Measurements from ENCODE around the gene TYK2.

DNA sequence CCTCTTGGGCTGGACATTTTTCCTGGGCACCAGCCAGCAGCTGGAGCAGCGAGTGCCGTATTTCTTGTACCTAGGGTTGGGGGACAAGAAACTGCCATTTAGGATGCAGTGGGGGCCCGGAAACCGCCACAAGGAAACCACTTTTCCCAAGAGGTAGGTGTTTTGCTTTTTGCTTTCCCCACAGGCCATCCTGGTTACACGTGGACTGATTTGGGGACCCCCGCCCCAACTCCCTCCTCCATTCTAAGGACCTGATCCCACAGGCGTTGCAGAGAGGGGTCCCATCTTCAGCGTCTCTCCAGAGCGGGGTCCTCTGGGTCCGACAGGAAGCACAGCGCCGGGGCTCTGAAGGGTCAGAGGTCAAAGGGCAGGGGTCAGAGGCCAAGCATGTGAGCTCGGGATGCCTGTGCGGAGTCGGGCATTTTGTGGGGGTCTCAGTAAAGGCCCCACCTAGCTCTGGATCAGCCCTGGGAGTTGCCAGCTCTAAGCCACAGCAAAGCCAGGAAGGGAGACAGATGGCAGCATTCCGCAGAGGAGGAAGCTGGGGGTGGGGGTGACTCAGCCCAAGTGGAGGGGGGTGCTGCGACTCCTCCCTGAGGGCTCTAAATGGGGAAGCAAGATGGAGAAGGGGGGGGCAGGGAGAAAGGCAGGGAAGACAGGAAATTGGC lies 75.1 kb downstream of the TYK2 start:
- TF ChIP-seq, protein P1, sequence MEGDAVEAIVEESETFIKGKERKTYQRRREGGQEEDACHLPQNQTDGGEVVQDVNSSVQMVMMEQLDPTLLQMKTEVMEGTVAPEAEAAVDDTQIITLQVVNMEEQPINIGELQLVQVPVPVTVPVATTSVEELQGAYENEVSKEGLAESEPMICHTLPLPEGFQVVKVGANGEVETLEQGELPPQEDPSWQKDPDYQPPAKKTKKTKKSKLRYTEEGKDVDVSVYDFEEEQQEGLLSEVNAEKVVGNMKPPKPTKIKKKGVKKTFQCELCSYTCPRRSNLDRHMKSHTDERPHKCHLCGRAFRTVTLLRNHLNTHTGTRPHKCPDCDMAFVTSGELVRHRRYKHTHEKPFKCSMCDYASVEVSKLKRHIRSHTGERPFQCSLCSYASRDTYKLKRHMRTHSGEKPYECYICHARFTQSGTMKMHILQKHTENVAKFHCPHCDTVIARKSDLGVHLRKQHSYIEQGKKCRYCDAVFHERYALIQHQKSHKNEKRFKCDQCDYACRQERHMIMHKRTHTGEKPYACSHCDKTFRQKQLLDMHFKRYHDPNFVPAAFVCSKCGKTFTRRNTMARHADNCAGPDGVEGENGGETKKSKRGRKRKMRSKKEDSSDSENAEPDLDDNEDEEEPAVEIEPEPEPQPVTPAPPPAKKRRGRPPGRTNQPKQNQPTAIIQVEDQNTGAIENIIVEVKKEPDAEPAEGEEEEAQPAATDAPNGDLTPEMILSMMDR (IDR thresholded peaks at IDR 0.05), result no peak
- TF ChIP-seq POLR2AphosphoS5 (IDR thresholded peaks at IDR 0.05) (no peak), POLR2A (IDR thresholded peaks at IDR 0.05) (no peak)
